ENCODE data around the gene OR9A4. TPM values are rescaled to one million over a fixed set of nuclear protein-coding genes. Genes with fewer than 3 reads are reported as not detected.

Gene OR9A4
- total and polyA plus RNA-seq, 10 of the 15 experiments (the other 5 are each of a cell fraction or from before 2014, with no cell fraction given) = not detected

GRCh38 chr7:141943846-141944245, 27.6 kb downstream of the OR9A4 start:
- ChIA-PET SMC1A (ENCODE audit: uncharacterized antibody, unreplicated experiment) (no interaction called here), POLR2A (no interaction called here), RAD21 (ENCODE audit: unreplicated experiment) (no interaction called here), CTCF (interaction anchor here (1.1 kb wide), 1 partner anchor 74 kb away, joined by 3 read pairs; no protein-coding TSS in a partner anchor)
- H3K4me1 ChIP-seq (ENCODE audit: control insufficient read depth, insufficient read depth, low read length) = no peaks in the 10 kb centered on the region
- H3K36me3 ChIP-seq (ENCODE audit: control insufficient read depth in 2 of 2, insufficient read depth in 2 of 2, low read length in 1 of 2) = no peaks in the 10 kb centered on the region
- no peaks in the 10 kb centered on the region for H3K9me3 ChIP-seq (replicated peaks; ENCODE audit: control insufficient read depth, insufficient read depth, low read length)
- H3K79me2 ChIP-seq (ENCODE audit: control insufficient read depth, insufficient read depth, low read length) = no peaks in the 10 kb centered on the region
- no TSS peak for BruUV-seq (replicated peaks)
- H3K9ac ChIP-seq (ENCODE audit: control insufficient read depth, insufficient read depth, low read length) = no peak overlapping the region
- no peak for ATAC-seq
- no peak overlapping the region for H2AFZ ChIP-seq (ENCODE audit: control insufficient read depth, low read depth, low read length)
- no peak for FAIRE-seq
- no peak for DNase-seq (ENCODE audit: low read depth, low spot score)
- in situ Hi-C loops (cut with MboI) (no loop called here), intact Hi-C loops (cut with micrococcal nuclease; ENCODE audit: unreplicated experiment) (no loop called here)
- no peaks in the 10 kb centered on the region for H3K27me3 ChIP-seq (replicated peaks in 1 of 2; ENCODE audit: control insufficient read depth in 2 of 2, insufficient read depth in 2 of 2, low read length in 1 of 2)
- H3K27ac ChIP-seq (ENCODE audit: control insufficient read depth, insufficient read depth) = no peak overlapping the region
- WGBS (ENCODE audit: insufficient coverage, insufficient replicate concordance, low lambda C conversion rate, missing lambda C conversion rate) = 0% methylated on average over 1 of the region's 1 CpG
- no peak overlapping the region for H3K4me3 ChIP-seq
- no peak overlapping the region for H3K4me2 ChIP-seq (ENCODE audit: control insufficient read depth, insufficient read depth)
- H4K20me1 ChIP-seq (ENCODE audit: control insufficient read depth, insufficient read depth) = no peaks in the 10 kb centered on the region
- no peak for TF ChIP-seq SMAD1 (IDR thresholded peaks at IDR 0.05; ENCODE audit: low read depth, partially characterized antibody)
- TF ChIP-seq PAX5 (IDR thresholded peaks at IDR 0.05; ENCODE audit: borderline replicate concordance, low read depth, low read length) = no peak
- no peak for TF ChIP-seq EZH2 (IDR thresholded peaks at IDR 0.05; ENCODE audit: borderline replicate concordance, control insufficient read depth, low read depth, low read length)
- TF ChIP-seq BRCA1 (IDR thresholded peaks at IDR 0.05; ENCODE audit: low read depth, low read length) = no peak
- TF ChIP-seq BCL11A (IDR thresholded peaks at IDR 0.05; ENCODE audit: low read depth, low read length) = no peak
- no peak for TF ChIP-seq ZBTB40 (IDR thresholded peaks at IDR 0.05; ENCODE audit: borderline replicate concordance)
- no peak for TF ChIP-seq ATF7 (IDR thresholded peaks at IDR 0.05; ENCODE audit: low read depth)
- no peak for TF ChIP-seq BMI1 (IDR thresholded peaks at IDR 0.05; ENCODE audit: borderline replicate concordance)
- no peak for TF ChIP-seq BCLAF1 (IDR thresholded peaks at IDR 0.05)
- TF ChIP-seq STAT1 (conservative IDR thresholded peaks at IDR 0.05) = no peak
- TF ChIP-seq SREBF2 (IDR thresholded peaks at IDR 0.05; ENCODE audit: low read length) = no peak
- TF ChIP-seq NKRF (conservative IDR thresholded peaks at IDR 0.05) = no peak
- no peak for TF ChIP-seq YBX1 (IDR thresholded peaks at IDR 0.05)
- TF ChIP-seq ELK1 (IDR thresholded peaks at IDR 0.05; ENCODE audit: low read depth, low read length) = no peak

Data from GM12878 (cell line).